Bronchial epithelial cell (primary cell): ENCODE measurements around the gene AMMECR1. TPM values are rescaled to one million over a fixed set of nuclear protein-coding genes. Genes with fewer than 3 reads are reported as not detected.
A peak's percentile ranks its signal among the peaks of the same experiment; 100 is the strongest.
"Not testable (repeated sequence)": the region's sequence is repeated elsewhere in the genome, so short reads cannot be mapped to it uniquely, and the experiment has no call there.

Experiments
- DNase-seq: peaks from one replicate; pipeline ENCODE4 v3.0.0-alpha.2; 2010; ENCODE audit warnings: low read depth
- FAIRE-seq: peaks from 2 replicates; lab custom pipeline; 2011; peaks lifted over from hg19 to GRCh38; lab: Jason Lieb, UNC
- H3K27me3 ChIP-seq: 2 replicates; pipeline ENCODE4 v1.5.1; 2011; ENCODE audit warnings: low read length; ENCODE audit not compliant: control insufficient read depth, insufficient read depth
- H3K36me3 ChIP-seq: 2 replicates; pipeline ENCODE4 v1.5.1; 2011; ENCODE audit warnings: low read length; ENCODE audit not compliant: control insufficient read depth, insufficient read depth
- H3K4me3 ChIP-seq: 2 replicates; pipeline ENCODE4 v1.5.1; 2011; ENCODE audit warnings: mild to moderate bottlenecking, low read depth, low read length, control low read depth
- CTCF ChIP-seq: IDR thresholded peaks from 2 replicates; pipeline ENCODE4 v1.5.1; 2011; ENCODE audit warnings: mild to moderate bottlenecking, moderate library complexity, low read length, control low read depth, inconsistent platforms; ENCODE audit not compliant: insufficient read depth, severe bottlenecking
- total RNA-seq: library from RNA; depleted of rRNA; stranded (reverse); fragments of >200 nt; gene quantifications from 2 replicates; pipeline ENCODE4 v1.2.1, GENCODE V29; 2014

AMMECR1 gene
- total RNA-seq, 1 donor from 2014 or later: 19.0 TPM

DNA sequence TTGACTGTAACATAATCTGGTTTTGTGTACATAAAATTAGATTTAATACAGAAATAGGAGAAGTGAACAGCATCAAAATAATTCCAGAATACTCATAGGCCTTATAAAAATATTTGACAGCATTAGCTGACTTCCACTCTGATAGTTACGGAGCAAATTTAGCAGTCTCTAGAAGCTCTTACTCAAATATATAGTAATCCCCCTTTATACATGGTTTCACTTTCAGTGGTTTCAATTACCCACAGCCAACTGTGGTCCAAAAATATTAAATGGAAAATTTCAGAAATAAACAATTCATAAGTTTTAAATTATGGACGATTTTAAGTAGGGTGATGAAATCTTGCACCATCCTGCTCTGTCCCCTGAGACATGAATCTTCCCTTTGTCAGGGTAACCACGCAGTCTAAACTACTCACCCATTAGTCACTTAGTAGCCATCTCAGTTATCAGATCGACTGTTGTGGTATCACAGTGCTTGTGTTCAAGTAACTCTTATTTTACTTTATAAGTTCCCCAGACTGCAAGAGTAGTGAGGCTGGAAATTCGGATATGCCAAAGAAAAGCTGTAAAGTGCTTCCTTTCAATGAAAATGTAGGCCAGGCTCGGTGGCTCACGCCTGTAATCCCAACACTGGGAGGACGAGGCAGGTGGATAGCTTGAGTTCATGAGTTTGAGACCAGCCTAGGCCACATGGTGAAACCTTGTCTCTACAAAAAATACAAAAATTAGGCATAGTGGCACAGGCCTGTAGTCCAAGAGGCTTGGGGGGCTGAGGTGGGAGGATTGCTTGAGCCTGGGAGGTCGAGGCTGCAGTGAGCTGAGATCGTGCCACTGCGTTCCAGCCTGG is 23.5 kb upstream of the AMMECR1 start:
- H3K4me3 ChIP-seq: no peak overlapping the region
- no peaks in the 10 kb centered on the region for H3K27me3 ChIP-seq
- FAIRE-seq (no peak), DNase-seq (peak; percentile 70)
- no peak for TF ChIP-seq CTCF
- no peaks in the 10 kb centered on the region for H3K36me3 ChIP-seq

- TF ChIP-seq CTCF: no peak
- Histone ChIP-seq H3K36me3 (no peaks in the 10 kb centered on the region), H3K27me3 (no peaks in the 10 kb centered on the region), H3K4me3 (no peak overlapping the region)
- peak; percentile 76 for FAIRE-seq
- DNase-seq: peak; percentile 70
Measured at GRCh38 chrX:110338935-110339334, 21.1 kb upstream of the AMMECR1 start.

- FAIRE-seq, H3K27me3 ChIP-seq, DNase-seq, H3K36me3 ChIP-seq, H3K4me3 ChIP-seq: not testable (repeated sequence)
Measured at GRCh38 chrX:110333458-110333857, 15.6 kb upstream of the AMMECR1 start.

- no peak for FAIRE-seq
- Histone ChIP-seq H3K36me3 (no peaks in the 10 kb centered on the region), H3K4me3 (no peak overlapping the region), H3K27me3 (no peaks in the 10 kb centered on the region)
- DNase-seq: no peak
- no peak for TF ChIP-seq CTCF
Measured at GRCh38 chrX:110331444-110332030, 13.7 kb upstream of the AMMECR1 start.

- DNase-seq, FAIRE-seq, H3K36me3 ChIP-seq, H3K27me3 ChIP-seq, H3K4me3 ChIP-seq: not testable (repeated sequence)
Measured at GRCh38 chrX:110328613-110329012, 10.7 kb upstream of the AMMECR1 start.

DNA sequence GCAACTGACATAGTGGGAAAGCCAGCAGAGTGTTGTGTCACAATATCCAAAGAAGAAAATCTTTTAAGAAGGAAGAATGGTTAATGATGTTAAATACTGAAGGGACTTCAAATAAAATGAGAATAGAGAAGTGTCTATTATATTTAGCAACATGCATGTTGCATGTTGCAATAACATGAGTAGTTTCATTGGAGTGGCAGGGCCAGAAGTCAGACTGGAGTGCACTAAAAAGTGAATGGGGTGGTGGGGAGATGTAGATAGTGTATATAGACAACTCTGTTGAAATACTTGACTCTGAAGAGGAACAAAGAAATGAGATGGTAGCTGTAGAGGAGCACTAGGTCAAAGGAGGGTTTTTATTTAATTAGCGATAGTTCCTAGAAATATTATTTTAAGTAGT is 9.5 kb upstream of the AMMECR1 start:
- Histone ChIP-seq H3K27me3 (no peaks in the 10 kb centered on the region), H3K36me3 (no peaks in the 10 kb centered on the region), H3K4me3 (no peak overlapping the region)
- DNase-seq (no peak), FAIRE-seq (no peak)
- no peak for TF ChIP-seq CTCF
